Mucosa of descending colon (tissue), 3 donors: ENCODE results near the gene FHIT. TPM values are rescaled to one million over a fixed set of nuclear protein-coding genes. Genes with fewer than 3 reads are reported as not detected.

Experiments used
- ATAC-seq: fragments of 200-7000 bp; cut with Tn5 transposase; one replicate; pipeline ENCODE4 v1.9.1; 2020; ENCODE audit warnings: mild to moderate bottlenecking, moderate library complexity
- DNase-seq, 3 donors: peaks; one replicate each; pipeline ENCODE4 v3.0.0-alpha.2; 2020
- H3K36me3 ChIP-seq: fragments of 200-600 bp; one replicate; pipeline ENCODE4 v1.8.0; 2021; ENCODE audit warnings: low read depth, mild to moderate bottlenecking
- H3K4me1 ChIP-seq: fragments of 200-600 bp; one replicate; pipeline ENCODE4 v1.8.0; 2021; ENCODE audit warnings: low read depth, mild to moderate bottlenecking
- H3K4me3 ChIP-seq: fragments of 200-600 bp; one replicate; pipeline ENCODE4 v1.8.0; 2021; ENCODE audit warnings: mild to moderate bottlenecking
- H3K9me3 ChIP-seq: fragments of 200-600 bp; one replicate; pipeline ENCODE4 v1.8.0; 2021; ENCODE audit warnings: mild to moderate bottlenecking
- intact Hi-C, 2 donors: fragments of 100-400 bp; cut with DNase I in 1 of 2; cut with micrococcal nuclease in 1 of 2; formaldehyde crosslinking; loops; one replicate each; pipeline versions ENCODE4 v1.11.0 to v1.11.1; 2022; cut with DNase I, micrococcal nuclease
- total RNA-seq, 3 donors: library from RNA; stranded (reverse); fragmentation: NEBNext Ultra II Directional in 2 of 3; extraction: Animal tissue kit (Norgen Biotek cat#: 25700) in 2 of 3; gene quantifications; one replicate each; pipeline versions ENCODE4 v1.2.1 to v1.2.4, GENCODE V29; 2021 to 2023
- TF ChIP-seq, protein P1 (sequence below): fragments of 200-600 bp; IDR thresholded peaks from one replicate; pipeline ENCODE4 v1.8.0; 2022; ENCODE audit warnings: antibody characterized with exemption, mild to moderate bottlenecking
- donor health status: DM: no; HTN: no; CAD: no; lungs with moderate emphysema.
- donor health status: DM: no; HTN: no; CAD: no.
- donor health status: DM: no; HTN: yes; CAD: no.

Gene FHIT
- total RNA-seq, 3 donors from 2014 or later, result 8.9 to 20.7 (median 18.6) TPM

GRCh38 chr3:60856257-60857046, 394.8 kb downstream of the FHIT start:
- no peaks in the 10 kb centered on the region for H3K36me3 ChIP-seq
- H3K4me1 ChIP-seq, result no peaks in the 10 kb centered on the region
- H3K9me3 ChIP-seq, result no peaks in the 10 kb centered on the region
- no peak overlapping the region for H3K4me3 ChIP-seq
- ATAC-seq (no peak), DNase-seq (no peak)
- TF ChIP-seq, protein P1, sequence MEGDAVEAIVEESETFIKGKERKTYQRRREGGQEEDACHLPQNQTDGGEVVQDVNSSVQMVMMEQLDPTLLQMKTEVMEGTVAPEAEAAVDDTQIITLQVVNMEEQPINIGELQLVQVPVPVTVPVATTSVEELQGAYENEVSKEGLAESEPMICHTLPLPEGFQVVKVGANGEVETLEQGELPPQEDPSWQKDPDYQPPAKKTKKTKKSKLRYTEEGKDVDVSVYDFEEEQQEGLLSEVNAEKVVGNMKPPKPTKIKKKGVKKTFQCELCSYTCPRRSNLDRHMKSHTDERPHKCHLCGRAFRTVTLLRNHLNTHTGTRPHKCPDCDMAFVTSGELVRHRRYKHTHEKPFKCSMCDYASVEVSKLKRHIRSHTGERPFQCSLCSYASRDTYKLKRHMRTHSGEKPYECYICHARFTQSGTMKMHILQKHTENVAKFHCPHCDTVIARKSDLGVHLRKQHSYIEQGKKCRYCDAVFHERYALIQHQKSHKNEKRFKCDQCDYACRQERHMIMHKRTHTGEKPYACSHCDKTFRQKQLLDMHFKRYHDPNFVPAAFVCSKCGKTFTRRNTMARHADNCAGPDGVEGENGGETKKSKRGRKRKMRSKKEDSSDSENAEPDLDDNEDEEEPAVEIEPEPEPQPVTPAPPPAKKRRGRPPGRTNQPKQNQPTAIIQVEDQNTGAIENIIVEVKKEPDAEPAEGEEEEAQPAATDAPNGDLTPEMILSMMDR, result no peak
- intact Hi-C loops, result no loop called here

- intact Hi-C loops, result no loop called here
- Histone ChIP-seq H3K4me3 (no peak overlapping the region), H3K36me3 (no peaks in the 10 kb centered on the region), H3K9me3 (no peaks in the 10 kb centered on the region), H3K4me1 (no peaks in the 10 kb centered on the region)
- TF ChIP-seq, protein P1, result no peak
- DNase-seq (no peak), ATAC-seq (no peak)
Measured at GRCh38 chr3:60855250-60855649, 396.0 kb downstream of the FHIT start.

DNA sequence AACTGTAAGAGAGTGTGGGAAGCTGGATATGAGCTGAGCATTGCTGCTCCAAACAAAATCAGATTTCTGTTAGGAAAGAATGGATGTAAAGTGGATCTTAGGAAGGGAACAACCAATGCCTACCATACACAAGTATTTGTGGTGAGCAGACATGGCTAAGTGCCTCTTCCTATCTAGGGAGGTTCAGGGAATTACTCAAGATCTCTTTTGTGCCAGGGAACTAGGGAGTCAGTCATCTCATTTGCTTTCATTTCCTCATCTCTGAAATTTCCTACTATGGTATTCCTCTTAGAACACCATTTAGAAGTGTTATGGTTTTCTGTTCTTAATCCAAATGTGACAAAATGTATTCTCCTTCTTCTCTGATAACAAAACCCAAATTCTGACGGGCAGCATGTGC, 396.5 kb downstream of the FHIT start:
- TF ChIP-seq, protein P1, result no peak

DNA sequence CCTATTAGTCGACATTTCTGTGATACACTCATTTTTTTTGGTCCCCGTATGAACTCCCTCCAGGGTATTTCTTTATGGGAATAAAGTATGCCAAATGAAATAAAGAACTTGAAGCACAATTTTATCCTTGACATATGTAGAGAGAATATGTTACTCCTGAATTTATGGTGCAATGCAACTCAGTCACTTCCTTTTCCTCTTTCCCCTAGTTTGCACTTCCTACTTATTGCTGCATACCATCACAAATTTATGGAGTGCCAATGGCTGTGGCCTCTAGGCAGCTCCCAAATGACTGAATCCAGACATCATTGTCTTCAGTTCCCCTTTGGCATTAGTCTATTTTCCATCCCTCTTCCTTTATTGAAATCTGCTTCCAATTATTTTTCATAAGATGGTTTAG, 403.5 kb downstream of the FHIT start:
- TF ChIP-seq, protein P1, result no peak
- ATAC-seq, result no peak

More for the DNA sequence above, 396.5 kb downstream of the FHIT start:
- DNase-seq (no peak), ATAC-seq (no peak)
- H3K9me3 ChIP-seq, result no peaks in the 10 kb centered on the region
- H3K36me3 ChIP-seq, result no peaks in the 10 kb centered on the region
- H3K4me3 ChIP-seq, result no peak overlapping the region
- intact Hi-C loops, result no loop called here
- H3K4me1 ChIP-seq, result no peaks in the 10 kb centered on the region

GRCh38 chr3:60844256-60844655, 407.0 kb downstream of the FHIT start:
- no peak overlapping the region for H3K4me3 ChIP-seq
- intact Hi-C loops, result no loop called here
- H3K4me1 ChIP-seq, result no peaks in the 10 kb centered on the region
- TF ChIP-seq, protein P1, result no peak
- ATAC-seq, result no peak
- H3K36me3 ChIP-seq, result no peaks in the 10 kb centered on the region
- DNase-seq, result no peak
- H3K9me3 ChIP-seq, result no peaks in the 10 kb centered on the region

More for the DNA sequence above, 403.5 kb downstream of the FHIT start:
- Histone ChIP-seq H3K9me3 (no peaks in the 10 kb centered on the region), H3K36me3 (no peaks in the 10 kb centered on the region), H3K4me1 (no peaks in the 10 kb centered on the region), H3K4me3 (no peak overlapping the region)
- DNase-seq, result no peak
- intact Hi-C loops, result no loop called here
